MM.1S (cell line): ENCODE results near the gene DIRAS1.

Experiments
- EZH2 ChIP-seq: fragments of 300-600 bp; sonication (generic); optimal IDR thresholded peaks from 2 replicates; pipeline ENCODE3; 2017; ENCODE audit warnings: low read depth, mild to moderate bottlenecking, antibody characterized with exemption, low read length, mixed read lengths
- EZH2phosphoT487 ChIP-seq: fragments of 300-600 bp; sonication (generic); IDR thresholded peaks from 2 replicates; pipeline ENCODE4 v1.6.1; 2018; ENCODE audit warnings: antibody characterized with exemption, low read length
- TF ChIP-seq, protein P1 (sequence below): fragments of 300-600 bp; sonication (generic); IDR thresholded peaks from 2 replicates; pipeline ENCODE4 v1.5.1; 2016; ENCODE audit warnings: antibody characterized with exemption, low read length, mixed read lengths

DNA sequence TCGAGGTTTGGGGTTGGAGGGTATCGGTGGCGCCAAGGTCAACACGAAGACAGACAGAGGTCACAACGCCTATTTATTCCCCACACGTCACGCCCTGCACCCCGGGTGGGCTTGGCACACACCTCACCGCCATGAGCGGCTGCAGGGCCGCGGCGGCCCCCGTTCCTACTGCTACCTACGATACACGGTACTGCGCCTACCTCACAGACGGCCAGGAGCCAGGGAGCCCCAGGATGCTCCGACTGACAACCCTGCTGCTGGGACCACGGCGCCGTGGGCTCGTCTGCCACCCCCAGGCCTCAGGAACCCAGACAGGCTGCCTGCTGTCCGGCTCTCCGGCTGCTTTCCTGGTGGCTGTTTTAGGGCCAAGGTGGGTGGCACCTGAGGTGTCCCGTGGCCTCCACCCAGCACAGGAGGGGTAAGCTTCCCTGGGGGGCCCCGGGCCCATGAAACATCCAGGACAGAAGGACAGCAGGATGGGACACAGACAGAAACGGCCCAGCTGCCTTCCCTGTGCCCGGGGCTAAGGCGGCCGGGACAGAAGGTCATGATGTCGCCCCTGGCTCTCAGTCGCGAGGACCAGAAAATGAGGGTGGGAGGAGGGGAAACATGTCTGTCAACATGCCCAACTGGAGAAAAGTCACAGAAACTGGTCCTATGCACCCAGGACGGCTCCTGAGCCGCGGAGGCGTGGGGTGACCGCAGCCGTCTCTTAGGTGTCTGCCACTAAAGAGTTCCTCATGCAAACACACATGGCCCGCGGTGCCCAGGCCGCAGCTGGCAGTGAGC, 33.7 kb upstream of the DIRAS1 start:
- TF ChIP-seq EZH2, result no peak
- TF ChIP-seq, protein P1, sequence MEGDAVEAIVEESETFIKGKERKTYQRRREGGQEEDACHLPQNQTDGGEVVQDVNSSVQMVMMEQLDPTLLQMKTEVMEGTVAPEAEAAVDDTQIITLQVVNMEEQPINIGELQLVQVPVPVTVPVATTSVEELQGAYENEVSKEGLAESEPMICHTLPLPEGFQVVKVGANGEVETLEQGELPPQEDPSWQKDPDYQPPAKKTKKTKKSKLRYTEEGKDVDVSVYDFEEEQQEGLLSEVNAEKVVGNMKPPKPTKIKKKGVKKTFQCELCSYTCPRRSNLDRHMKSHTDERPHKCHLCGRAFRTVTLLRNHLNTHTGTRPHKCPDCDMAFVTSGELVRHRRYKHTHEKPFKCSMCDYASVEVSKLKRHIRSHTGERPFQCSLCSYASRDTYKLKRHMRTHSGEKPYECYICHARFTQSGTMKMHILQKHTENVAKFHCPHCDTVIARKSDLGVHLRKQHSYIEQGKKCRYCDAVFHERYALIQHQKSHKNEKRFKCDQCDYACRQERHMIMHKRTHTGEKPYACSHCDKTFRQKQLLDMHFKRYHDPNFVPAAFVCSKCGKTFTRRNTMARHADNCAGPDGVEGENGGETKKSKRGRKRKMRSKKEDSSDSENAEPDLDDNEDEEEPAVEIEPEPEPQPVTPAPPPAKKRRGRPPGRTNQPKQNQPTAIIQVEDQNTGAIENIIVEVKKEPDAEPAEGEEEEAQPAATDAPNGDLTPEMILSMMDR, result no peak
- TF ChIP-seq EZH2phosphoT487, result no peak
